OCI-LY3 (cell line): ENCODE results near the gene CDC42EP1.

ENCODE experiments used
- EZH2phosphoT487 ChIP-seq: fragments of 200-600 bp; shearing (Covaris generic); IDR thresholded peaks from 2 replicates; pipeline ENCODE4 v1.6.1; 2018; ENCODE audit warnings: antibody characterized with exemption, mixed run types, low read depth
- TF ChIP-seq, protein P1 (sequence below): fragments of 200-600, 300-600 bp; sonication (generic); IDR thresholded peaks from 2 replicates; pipeline ENCODE4 v1.5.1; 2014; ENCODE audit warnings: antibody characterized with exemption, low read length, low read depth

DNA sequence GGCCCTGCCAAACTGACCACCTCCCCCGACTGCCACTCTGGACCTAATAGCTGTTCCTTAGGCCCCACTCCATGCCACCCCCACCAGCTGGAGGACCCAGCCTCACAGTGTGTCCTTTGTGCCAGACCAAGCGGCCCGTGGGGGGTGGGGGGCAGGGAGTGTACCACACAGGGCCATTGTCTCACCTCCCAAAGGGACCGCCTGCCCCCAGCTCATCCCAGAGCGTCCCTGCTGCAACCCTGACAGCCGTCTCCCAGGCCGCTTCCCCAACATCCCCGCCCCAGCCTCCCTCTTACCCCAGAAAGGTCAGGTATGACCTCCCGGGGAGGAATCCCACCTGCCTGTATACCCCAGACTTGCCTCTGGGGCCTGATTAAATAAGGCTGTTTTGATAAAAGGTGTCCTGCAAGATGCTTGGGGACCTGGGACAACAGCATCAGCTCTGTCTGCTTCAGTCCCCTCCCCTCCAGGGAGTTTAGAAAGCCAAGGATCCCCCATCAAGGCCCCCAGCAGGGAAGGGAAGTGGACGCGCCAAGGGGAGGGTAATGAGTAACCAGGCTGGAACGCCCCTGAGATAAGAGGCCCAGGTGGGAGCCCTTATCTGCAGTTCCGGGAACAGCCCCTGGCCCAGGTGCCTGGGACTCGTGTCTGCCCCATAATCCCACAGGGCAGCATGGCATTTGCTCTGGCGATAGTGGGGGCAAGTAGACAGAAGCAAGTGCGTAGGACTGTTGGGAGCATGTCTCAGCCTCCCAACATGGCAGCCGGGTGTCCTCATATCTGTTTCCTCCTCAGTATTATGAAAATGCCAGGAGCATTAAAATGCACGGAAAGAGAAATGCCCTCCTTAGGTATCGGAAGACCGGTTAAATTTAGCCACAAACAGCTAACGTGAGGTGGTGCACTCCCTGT is 9.0 kb downstream of the CDC42EP1 start:
- TF ChIP-seq, protein P1, sequence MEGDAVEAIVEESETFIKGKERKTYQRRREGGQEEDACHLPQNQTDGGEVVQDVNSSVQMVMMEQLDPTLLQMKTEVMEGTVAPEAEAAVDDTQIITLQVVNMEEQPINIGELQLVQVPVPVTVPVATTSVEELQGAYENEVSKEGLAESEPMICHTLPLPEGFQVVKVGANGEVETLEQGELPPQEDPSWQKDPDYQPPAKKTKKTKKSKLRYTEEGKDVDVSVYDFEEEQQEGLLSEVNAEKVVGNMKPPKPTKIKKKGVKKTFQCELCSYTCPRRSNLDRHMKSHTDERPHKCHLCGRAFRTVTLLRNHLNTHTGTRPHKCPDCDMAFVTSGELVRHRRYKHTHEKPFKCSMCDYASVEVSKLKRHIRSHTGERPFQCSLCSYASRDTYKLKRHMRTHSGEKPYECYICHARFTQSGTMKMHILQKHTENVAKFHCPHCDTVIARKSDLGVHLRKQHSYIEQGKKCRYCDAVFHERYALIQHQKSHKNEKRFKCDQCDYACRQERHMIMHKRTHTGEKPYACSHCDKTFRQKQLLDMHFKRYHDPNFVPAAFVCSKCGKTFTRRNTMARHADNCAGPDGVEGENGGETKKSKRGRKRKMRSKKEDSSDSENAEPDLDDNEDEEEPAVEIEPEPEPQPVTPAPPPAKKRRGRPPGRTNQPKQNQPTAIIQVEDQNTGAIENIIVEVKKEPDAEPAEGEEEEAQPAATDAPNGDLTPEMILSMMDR: no peak
- TF ChIP-seq EZH2phosphoT487: no peak
